Stomach smooth muscle (tissue), 2 donors: ENCODE data around the gene SLC7A11.

Experiments used
- H3K27ac ChIP-seq: one replicate; pipeline ENCODE4 v1.7.0; 2013; ENCODE audit warnings: mild to moderate bottlenecking, low read length, inconsistent platforms
- H3K27me3 ChIP-seq, 2 donors: one replicate each; pipeline ENCODE4 v1.7.0; 2013; ENCODE audit warnings: low read length in 2 of 2; ENCODE audit not compliant: insufficient read depth in 2 of 2, control insufficient read depth in 1 of 2
- H3K36me3 ChIP-seq, 2 donors: one replicate each; pipeline ENCODE4 v1.7.0; 2013; ENCODE audit warnings: low read length in 2 of 2; ENCODE audit not compliant: control insufficient read depth in 2 of 2, insufficient read depth in 2 of 2
- H3K4me1 ChIP-seq: one replicate; pipeline ENCODE4 v1.7.0; 2013; ENCODE audit warnings: low read length; ENCODE audit not compliant: control insufficient read depth, insufficient read depth
- H3K4me3 ChIP-seq, 2 donors: one replicate each; pipeline ENCODE4 v1.7.0; 2013; ENCODE audit warnings: low read length in 2 of 2
- H3K9ac ChIP-seq, 2 donors: one replicate each; pipeline ENCODE4 v1.7.0; 2013; ENCODE audit warnings: low read length in 2 of 2, mild to moderate bottlenecking in 1 of 2
- H3K9me3 ChIP-seq, 2 donors: one replicate each; pipeline ENCODE4 v1.7.0; 2013; ENCODE audit warnings: low read length in 2 of 2; ENCODE audit not compliant: control insufficient read depth in 2 of 2
- donor health status: healthy.
- donor health status: Pancreatic carcinoma.

SLC7A11 gene

GRCh38 chr4:138232364-138232763, 9.8 kb downstream of the SLC7A11 start:
- no peak overlapping the region for H3K4me3 ChIP-seq
- H3K27ac ChIP-seq, result no peak overlapping the region
- no peaks in the 10 kb centered on the region for H3K36me3 ChIP-seq
- H3K27me3 ChIP-seq, result no peaks in the 10 kb centered on the region
- no peaks in the 10 kb centered on the region for H3K4me1 ChIP-seq
- H3K9me3 ChIP-seq, result no peaks in the 10 kb centered on the region
- no peak overlapping the region for H3K9ac ChIP-seq

GRCh38 chr4:138230048-138230447, 12.1 kb downstream of the SLC7A11 start:
- no peak overlapping the region for H3K9ac ChIP-seq
- H3K36me3 ChIP-seq, result no peaks in the 10 kb centered on the region
- H3K4me3 ChIP-seq, result no peak overlapping the region
- no peaks in the 10 kb centered on the region for H3K27me3 ChIP-seq
- H3K4me1 ChIP-seq, result no peaks in the 10 kb centered on the region
- H3K9me3 ChIP-seq, result no peaks in the 10 kb centered on the region
- no peak overlapping the region for H3K27ac ChIP-seq

GRCh38 chr4:138229160-138229559, 13.0 kb downstream of the SLC7A11 start:
- Histone ChIP-seq H3K9me3 (no peaks in the 10 kb centered on the region), H3K27ac (no peak overlapping the region), H3K27me3 (no peaks in the 10 kb centered on the region), H3K9ac (no peak overlapping the region), H3K4me1 (no peaks in the 10 kb centered on the region), H3K36me3 (no peaks in the 10 kb centered on the region), H3K4me3 (no peak overlapping the region)

- H3K36me3 ChIP-seq, result no peaks in the 10 kb centered on the region
- H3K4me3 ChIP-seq, result no peak overlapping the region
Observed at GRCh38 chr4:138226351-138226750, 15.8 kb downstream of the SLC7A11 start.

GRCh38 chr4:138225477-138225876, 16.7 kb downstream of the SLC7A11 start:
- no peaks in the 10 kb centered on the region for H3K9me3 ChIP-seq
- no peak overlapping the region for H3K9ac ChIP-seq
- no peak overlapping the region for H3K27ac ChIP-seq
- no peaks in the 10 kb centered on the region for H3K4me1 ChIP-seq
- no peaks in the 10 kb centered on the region for H3K36me3 ChIP-seq
- no peak overlapping the region for H3K4me3 ChIP-seq
- no peaks in the 10 kb centered on the region for H3K27me3 ChIP-seq

More at GRCh38 chr4:138226351-138226750, 15.8 kb downstream of the SLC7A11 start:
- no peaks in the 10 kb centered on the region for H3K4me1 ChIP-seq
- no peak overlapping the region for H3K9ac ChIP-seq
- H3K27me3 ChIP-seq, result no peaks in the 10 kb centered on the region
- no peak overlapping the region for H3K27ac ChIP-seq
- H3K9me3 ChIP-seq, result no peaks in the 10 kb centered on the region

- Histone ChIP-seq H3K27me3 (no peaks in the 10 kb centered on the region), H3K4me1 (no peaks in the 10 kb centered on the region), H3K36me3 (no peaks in the 10 kb centered on the region), H3K9me3 (no peaks in the 10 kb centered on the region), H3K27ac (no peak overlapping the region), H3K9ac (no peak overlapping the region), H3K4me3 (no peak overlapping the region)
Observed at GRCh38 chr4:138224614-138225013, 17.5 kb downstream of the SLC7A11 start.

- H3K4me1 ChIP-seq, result no peaks in the 10 kb centered on the region
- H3K27me3 ChIP-seq, result no peaks in the 10 kb centered on the region
- H3K4me3 ChIP-seq, result no peak overlapping the region
- H3K36me3 ChIP-seq, result no peaks in the 10 kb centered on the region
- no peak overlapping the region for H3K27ac ChIP-seq
- no peaks in the 10 kb centered on the region for H3K9me3 ChIP-seq
- no peak overlapping the region for H3K9ac ChIP-seq
Observed at GRCh38 chr4:138223231-138223910, 18.8 kb downstream of the SLC7A11 start.

- no peak overlapping the region for H3K9ac ChIP-seq
- H3K36me3 ChIP-seq, result no peaks in the 10 kb centered on the region
- H3K27ac ChIP-seq, result no peak overlapping the region
- no peaks in the 10 kb centered on the region for H3K27me3 ChIP-seq
- no peak overlapping the region for H3K4me3 ChIP-seq
- no peaks in the 10 kb centered on the region for H3K4me1 ChIP-seq
- H3K9me3 ChIP-seq, result no peaks in the 10 kb centered on the region
Observed at GRCh38 chr4:138222046-138222445, 20.1 kb downstream of the SLC7A11 start.

- H3K4me3 ChIP-seq, result no peak overlapping the region
- no peak overlapping the region for H3K9ac ChIP-seq
- H3K27ac ChIP-seq, result no peak overlapping the region
Observed at GRCh38 chr4:138218976-138219375, 23.2 kb downstream of the SLC7A11 start.

GRCh38 chr4:138217567-138217966, 24.6 kb downstream of the SLC7A11 start:
- Histone ChIP-seq H3K27ac (no peak overlapping the region), H3K27me3 (no peaks in the 10 kb centered on the region), H3K9ac (no peak overlapping the region), H3K36me3 (no peaks in the 10 kb centered on the region), H3K9me3 (no peaks in the 10 kb centered on the region), H3K4me1 (no peaks in the 10 kb centered on the region), H3K4me3 (no peak overlapping the region)

More at GRCh38 chr4:138218976-138219375, 23.2 kb downstream of the SLC7A11 start:
- H3K4me1 ChIP-seq, result no peaks in the 10 kb centered on the region
- H3K9me3 ChIP-seq, result no peaks in the 10 kb centered on the region
- H3K27me3 ChIP-seq, result no peaks in the 10 kb centered on the region
- no peaks in the 10 kb centered on the region for H3K36me3 ChIP-seq

GRCh38 chr4:138216272-138216867, 25.8 kb downstream of the SLC7A11 start:
- Histone ChIP-seq H3K9ac (no peak overlapping the region), H3K4me3 (no peak overlapping the region), H3K9me3 (no peaks in the 10 kb centered on the region), H3K27me3 (no peaks in the 10 kb centered on the region), H3K4me1 (no peaks in the 10 kb centered on the region), H3K36me3 (no peaks in the 10 kb centered on the region), H3K27ac (no peak overlapping the region)
